HL-60/S4 treated with retinoic acid at 250 ng/mL for 4 days and 3 days (cell line): ENCODE measurements around the gene ACAP2.

ENCODE experiments used
- in situ Hi-C: fragments of 300-500 bp; cut with MboI; formaldehyde crosslinking; loops from 2 replicates; pipeline ENCODE4 v1.7.0; 2022; ENCODE audit warnings: low sequenced_read_pairs

ACAP2 gene

DNA sequence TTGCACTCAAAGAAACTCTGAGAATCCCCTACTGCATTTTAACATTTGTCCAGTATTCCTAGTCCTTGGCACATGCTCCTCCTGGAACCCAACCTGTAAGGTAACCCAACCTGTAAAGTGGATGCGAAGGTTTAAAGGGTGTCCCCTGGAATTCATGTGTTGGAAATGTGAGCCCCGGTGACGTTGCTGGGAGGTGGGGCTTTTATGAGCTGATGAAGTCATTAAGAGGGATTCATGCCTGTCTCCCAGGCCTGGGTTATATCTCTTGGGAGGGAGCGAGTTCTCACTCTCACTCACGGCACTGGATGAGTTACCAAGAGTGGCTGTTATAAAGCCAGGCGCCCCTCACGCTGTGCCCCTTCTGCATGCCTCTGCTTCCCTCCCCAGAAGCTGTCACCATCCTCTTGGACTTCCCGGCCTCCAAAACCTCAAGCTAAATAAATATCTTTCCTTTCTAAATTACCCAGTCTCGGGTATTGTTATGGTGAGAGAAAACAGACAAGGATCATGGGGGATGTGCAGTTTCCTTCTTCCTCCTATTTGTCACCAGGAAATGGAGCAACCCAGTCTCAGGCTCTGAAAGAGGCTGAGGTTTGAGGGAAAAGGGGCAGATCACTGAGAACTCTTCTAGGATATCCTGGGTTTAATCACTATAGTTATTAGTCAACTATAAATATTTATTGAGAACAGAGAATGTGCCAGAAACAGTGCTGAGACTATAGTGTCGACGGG lies 179.5 kb downstream of the ACAP2 start:
- in situ Hi-C loops = loop anchor here (10.0 kb wide), 1 partner anchor 579 kb away; the partner anchor contains the start of gene FAM43A

DNA sequence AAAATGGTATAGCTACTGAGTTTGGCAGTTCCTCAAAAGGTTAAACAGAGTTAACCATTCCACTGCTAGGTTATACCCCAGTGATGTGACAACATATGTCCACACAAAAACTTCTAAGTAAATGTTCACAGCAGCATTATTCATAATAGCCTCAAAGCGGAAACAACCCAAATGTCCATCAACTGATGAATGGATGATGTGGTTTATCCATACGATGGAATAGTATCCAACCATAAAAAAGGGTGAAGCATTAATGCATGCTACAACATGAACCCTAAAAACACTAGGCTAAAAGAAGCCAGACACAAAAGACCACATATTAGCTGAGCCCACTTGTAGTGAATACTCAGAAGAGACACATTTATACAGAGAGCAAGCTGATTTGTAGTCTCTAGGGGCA lies 180.9 kb downstream of the ACAP2 start:
- in situ Hi-C loops = loop anchor here (10.0 kb wide), 1 partner anchor 577 kb away; the partner anchor contains the start of gene FAM43A

DNA sequence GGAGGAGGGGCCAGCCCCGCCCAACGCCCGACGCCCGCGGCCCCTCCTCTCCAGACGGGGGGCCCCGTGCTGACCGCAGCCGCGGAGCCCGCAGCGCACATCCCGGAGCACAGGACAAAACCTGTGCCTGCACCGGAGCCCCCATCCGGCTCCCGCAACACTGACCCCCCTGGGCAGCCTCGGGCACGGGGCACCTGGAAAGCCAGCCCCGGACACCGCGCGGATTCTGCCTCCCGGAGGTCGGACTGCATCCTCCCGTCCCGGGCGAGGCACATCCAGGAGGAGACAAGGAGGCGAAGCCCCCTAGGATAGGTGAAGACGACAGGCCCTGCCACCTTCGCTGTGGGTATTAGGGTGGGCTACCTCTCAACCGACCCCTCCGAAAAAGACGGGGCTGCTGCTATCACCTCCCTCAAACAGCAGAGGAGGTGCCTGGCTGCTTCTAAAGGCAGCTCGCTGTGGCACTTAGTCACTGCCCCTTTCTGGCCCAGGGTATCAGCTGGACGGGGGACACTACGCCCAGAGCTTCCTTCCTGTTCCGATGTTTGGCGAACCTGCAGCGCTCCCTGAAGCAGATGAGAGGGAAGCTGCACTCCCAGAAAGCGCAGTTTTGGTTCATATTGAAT lies 182.4 kb downstream of the ACAP2 start:
- in situ Hi-C loops = loop anchor here (10.0 kb wide), 1 partner anchor 576 kb away; the partner anchor contains the start of gene FAM43A

DNA sequence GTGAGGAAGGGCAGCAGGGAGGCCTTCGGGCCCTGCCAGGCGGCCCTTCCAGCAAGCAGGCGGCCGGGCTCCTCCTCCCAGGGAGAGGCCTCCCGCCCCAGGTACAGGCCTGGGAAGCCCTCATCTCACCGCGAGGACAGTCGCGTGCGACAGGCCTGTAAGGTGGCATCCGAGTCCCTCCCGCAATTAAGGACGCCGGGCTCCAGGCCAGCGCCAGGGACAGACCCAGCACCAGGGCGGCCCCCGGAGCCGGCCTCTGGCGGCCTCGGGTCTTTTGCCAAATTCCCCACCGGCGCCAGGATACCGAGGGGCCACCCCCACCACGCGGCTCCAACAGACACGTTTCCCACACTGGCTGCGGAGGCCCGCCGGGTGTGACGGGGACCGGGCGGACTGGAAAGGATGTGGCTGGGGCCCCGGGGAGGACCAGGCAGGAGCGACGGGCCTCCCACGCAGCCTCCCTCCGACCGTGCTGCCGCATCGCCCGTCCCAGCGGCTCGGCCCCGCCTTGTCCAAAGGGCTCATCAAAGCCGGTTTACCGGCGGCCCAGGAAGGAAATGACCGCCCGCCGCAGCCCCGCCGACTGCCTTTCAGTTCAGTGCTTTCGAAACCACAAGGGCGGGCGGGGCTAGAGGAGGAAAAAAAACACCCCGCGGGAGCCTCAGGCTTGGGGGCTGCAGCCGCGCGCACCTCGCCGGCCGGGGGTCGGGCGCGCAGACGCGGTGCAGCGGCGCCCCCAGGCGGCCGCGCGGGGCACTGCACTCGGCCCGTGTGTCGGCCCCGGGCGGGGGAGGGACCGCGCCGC lies 183.1 kb downstream of the ACAP2 start:
- in situ Hi-C loops = loop anchor here (10.0 kb wide), 1 partner anchor 575 kb away; the partner anchor contains the start of gene FAM43A

DNA sequence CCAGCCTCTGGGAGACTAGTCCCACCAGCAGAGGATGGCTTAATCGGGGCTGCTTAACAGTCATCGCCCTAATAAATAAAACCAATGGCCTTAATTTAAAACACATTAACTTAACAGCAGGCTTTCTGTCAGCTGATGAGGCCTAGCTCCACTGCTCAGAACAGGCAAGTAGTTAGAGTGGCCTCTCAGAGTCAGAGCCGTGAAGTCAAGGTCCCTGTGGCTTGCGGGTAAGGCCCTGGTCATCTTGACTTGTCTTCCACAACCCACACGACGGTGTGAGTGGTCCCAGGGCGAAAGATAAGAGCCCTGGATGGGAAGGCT lies 183.7 kb downstream of the ACAP2 start:
- in situ Hi-C loops = no loop called here

DNA sequence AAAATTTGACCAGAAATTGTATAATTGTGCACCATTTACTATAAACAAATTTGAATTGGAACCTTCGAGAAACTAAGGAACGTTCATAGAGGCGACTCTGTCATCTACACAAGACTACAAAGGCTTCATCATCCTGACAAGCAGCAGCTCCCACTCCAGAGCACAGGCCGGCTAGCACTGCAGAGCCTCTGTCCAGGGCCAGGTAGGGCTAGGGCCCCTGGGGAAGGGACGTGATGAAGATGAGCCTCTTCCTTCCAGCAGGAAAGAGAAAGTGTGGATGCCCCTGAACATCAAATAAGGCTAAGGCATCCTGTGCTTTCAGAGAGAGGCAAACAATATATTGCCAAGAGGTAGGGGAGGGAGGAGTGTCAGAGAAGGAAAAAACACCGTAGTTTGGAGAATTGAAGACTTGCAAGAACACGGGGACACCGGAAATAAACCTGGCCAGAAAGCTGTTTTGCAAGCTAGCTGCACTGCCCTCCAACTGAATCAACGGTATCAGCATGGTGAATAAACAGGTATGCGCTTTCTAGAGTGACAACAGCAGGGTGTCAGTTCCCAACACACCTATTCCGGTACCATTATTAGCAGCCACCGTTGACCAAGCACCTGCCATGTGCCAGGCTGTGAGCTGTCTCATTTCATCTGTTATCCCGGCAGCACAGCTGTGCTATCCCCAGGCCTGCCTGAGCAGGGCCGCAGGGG lies 184.2 kb downstream of the ACAP2 start:
- in situ Hi-C loops = no loop called here

DNA sequence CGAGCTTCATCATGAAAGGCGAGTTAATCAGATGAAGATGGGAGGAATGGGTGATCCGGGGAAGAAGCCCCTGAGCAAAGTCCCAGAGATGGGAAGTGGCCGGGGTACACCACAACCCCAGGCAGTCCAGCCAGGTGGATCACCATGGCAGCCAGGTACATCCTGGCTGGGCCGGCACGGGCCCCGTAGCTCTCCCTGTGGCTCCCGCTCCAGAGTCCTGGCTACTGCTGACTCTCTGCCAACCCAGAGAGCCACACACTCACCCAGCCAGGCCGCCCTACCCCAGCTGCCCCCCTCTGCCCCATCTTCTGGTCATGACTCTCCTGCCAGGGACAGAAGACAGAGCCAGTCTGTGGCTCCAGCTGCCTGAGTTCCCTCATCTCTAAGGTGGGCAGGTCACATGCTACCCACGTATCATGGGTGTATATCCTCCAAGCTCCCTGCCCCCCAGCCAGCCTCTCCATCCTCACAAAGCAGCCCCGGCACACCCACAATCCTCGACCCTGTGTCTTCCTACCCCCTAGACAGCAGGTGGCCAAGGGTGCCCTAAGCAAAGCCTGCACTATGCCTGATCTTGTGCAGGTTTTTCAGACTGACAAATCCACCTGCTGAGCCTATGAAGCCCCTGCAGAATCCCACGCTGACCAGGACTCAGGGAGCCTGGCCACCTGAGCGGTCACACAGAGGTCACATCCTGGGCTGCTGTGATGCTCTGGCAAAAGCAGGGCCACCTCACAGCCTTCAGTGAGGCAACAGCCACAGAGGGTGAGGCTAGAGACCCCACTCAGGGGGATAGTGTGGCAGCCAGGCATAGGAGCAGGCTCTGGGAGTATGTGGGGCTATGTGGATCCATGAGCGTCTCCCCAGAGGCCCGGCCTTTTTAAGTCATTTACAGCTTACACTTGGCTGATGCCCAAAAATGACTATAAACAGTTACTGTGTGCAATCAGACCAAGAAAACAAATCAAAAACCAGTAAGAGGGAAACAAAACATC lies 185.1 kb downstream of the ACAP2 start:
- in situ Hi-C loops = no loop called here

DNA sequence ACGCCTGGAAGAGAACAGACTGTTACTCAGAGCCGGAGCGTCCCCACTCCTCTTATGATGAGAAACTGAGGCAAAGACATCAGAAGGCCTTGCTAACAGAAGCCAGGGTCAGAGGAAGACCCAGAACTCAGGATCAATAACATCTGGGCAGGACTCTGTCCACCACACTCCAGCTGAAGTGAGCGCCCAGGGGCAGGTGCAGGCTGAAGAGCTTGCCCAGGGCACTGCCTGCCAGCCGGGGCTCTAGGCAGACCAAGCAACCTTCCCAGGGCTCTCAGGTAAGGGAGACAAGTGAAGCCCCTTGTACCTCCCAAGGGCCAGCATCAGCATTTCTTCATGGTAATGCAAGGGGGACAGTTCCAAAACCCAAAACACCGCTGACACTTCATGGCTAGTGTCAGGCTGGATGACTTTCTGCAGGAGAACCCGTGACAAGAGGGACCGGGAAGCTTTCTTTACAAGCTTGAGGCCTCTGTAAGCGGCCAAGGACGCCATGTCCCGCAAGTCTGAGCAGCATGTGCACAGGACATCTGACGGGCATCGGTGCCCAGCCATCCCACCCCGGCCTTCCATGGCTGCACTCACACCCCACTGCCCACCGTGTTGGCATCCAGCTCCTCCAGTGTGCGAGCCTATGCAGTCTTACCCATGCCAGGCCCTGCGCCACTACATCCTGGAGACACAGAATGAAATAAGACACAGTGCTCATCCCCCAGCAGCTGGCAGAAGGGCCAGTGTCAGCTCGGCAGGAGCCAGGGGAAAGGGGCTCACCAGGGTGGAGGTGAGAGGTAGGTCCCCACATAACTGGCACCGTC lies 186.0 kb downstream of the ACAP2 start:
- in situ Hi-C loops = no loop called here

DNA sequence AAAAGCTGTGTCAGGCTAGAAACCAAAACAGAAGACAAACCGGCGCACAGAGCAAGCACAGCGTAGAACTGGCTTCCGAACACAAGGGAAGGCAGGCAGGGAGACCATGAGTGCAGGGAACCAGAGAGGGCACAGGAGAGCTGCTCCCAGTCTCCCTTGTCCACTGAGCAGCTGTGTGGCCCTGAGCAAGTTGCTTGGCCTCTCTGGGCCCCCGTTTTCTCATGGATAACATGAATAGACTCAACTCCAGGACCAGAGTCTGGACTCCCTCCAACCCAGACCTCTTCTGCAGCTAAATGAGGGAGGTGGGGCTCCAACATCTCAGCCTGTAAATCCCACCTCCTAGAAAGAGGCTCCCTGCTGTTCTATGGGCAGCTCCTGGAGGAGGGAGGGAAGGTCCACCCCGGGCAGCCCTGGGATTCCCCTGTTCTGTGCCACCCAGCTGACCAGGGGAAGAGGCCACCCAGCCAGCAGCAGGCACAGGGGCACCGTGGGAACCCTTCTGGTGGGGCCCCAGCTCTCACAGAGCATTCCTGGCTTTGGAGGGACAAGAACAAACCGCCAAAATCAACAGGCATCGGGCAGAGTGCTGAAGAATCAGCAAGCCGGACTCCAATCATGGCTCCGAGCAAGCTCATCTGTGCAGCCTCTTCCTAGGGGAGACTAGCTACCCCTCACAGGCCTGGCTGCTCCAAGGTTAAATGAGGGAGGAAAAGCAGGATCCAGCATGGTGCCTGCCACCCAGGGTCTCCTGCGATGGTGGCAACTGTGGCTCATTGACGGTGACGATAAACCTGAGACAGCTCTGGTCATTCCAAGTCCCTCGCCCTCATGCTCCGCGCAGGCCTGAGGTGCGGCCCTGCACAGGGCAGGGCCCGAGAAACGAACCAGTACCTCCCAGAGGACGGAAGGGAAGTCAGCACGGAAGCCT lies 187.0 kb downstream of the ACAP2 start:
- in situ Hi-C loops = no loop called here

DNA sequence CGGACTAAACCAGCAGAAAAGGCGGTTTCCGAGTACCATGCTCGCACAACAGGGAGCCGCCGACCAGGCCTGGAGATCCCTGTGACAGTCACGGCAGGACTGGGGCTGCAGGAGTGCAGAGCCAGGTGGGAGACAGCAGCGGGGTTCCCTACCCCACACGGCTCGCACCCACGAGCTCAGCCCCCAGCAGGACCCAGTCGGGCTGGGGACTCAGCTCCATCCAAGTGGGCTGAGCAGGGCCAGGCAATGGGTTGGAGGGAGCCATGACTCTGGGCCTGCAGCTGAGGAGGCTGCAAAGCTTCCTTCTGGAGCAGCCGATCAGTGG lies 187.7 kb downstream of the ACAP2 start:
- in situ Hi-C loops = no loop called here

DNA sequence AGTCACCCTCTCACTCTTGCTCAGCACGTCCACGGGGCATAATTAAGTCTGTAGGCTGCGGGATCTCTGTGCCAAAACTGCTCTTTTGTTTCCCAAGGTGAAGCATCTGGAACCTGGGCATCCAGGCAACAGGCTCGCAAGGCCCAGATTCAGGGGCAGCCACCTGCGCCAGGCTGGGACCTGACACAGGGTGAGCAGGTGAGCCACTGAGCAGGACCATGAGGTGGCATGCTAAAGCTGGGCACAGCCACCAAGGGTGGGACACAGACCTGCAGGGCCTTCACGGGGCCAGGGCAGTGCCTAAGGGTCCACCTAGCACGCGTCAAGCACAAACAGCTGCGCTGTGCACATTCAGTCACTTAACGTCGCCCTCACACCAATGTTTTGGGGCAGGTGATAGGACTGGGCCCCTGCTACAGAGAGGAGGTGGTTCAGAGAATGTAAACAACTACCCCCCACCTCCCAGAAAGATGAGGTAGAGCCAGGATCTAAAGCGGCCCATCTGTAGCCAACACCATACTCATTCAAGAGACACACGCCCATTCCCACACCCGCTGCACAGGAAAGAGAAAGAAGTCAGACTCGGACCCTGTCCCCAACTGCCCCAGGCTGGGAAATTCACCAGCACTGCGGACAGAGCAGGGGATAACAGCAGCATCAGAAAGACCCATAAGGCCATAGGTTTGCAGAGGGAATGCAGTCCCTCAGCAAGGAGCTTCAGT lies 188.2 kb downstream of the ACAP2 start:
- in situ Hi-C loops = no loop called here

DNA sequence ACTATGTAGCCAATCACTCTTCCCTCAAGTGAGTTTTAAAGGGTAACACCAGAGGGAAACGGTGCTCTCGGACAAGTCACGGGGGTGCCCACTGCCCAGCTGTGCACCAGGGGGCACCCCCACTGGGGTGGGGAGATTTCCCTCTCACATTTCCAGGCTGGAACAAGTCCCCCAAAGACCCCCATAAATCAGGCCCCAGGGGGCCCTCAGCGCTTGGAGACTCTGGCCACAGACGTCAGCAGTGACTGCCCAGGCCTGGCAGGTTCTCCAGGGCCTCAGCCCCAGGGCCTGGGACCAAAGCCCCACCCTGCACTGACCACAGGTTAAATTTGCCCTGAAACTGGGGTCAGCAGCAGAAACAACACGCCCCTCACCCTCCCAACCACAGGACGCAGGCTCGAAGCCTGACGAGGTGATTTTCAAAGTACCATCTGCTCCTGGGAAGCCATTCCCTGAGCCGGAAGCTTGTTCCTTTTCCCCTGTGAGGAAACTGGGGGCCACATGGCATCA lies 188.8 kb downstream of the ACAP2 start:
- in situ Hi-C loops = no loop called here

DNA sequence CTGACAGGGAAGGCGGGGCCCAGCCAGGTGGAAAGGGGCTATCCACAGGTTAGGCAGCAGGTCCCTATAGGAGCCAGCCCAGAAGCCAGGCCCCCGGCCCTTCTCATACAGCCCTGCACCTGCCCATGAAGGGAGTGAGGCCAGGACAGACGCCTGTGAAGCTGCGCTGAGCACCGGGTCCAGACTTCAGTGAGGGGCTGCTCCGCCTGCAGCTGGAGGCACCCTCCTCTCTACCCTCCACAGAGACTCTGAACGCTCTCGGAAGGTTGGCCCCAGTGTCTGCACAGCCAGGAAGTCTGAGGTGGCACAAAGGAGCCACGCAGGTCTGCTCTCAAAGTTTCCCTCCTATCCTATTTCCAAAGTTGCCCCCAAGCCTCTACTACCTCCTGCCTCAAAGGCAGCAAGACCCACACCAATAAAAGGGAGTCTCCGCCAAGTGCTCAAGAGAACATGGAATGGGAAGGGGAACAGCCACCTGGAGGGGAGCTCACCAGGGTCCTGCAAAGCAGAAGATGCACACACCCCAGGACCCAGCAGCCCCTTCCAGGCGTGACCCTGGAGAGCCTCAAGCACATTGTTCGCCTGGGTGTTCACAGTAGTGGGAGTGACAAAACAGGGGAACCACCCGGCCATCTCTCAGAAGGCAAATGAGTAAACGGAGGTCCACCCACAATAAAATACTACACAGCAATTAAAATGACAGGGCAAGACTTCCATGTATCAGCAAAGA lies 191.3 kb downstream of the ACAP2 start:
- in situ Hi-C loops = no loop called here

DNA sequence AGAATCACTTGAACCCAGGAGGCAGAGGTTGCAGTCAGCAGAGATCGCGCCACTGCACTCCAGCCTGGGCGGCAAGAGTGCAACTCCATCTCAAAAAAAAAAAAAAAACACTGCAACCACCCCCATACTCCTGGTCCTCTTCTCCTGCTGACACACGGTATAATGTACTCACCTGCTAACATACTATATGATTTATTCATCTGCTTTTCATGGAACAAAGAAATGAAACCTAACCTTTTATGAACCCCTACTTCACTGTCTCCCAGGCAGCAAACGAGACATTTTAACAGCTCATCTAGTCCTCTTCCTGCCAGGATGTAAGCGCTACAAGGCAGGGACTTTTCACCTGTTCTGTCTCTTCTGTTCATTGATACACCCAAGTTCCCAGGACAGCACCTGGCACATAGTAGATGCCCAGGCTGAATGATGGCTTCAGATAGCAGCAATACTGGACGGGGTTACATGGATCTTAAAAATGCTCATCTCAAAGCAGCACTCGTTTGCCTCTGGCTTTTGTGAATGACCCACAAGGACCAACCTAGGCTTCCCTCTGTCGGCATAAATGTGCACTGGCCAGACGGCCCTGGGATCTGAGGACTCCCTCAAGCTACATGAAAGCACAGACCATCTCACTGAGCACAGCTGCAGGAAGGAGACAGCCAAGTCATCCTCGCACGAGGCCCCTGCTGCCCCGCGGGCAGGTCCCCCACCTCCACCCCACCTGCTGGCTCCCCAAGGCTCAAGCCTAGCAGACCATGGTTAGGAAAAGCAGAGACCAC lies 192.2 kb downstream of the ACAP2 start:
- in situ Hi-C loops = no loop called here

DNA sequence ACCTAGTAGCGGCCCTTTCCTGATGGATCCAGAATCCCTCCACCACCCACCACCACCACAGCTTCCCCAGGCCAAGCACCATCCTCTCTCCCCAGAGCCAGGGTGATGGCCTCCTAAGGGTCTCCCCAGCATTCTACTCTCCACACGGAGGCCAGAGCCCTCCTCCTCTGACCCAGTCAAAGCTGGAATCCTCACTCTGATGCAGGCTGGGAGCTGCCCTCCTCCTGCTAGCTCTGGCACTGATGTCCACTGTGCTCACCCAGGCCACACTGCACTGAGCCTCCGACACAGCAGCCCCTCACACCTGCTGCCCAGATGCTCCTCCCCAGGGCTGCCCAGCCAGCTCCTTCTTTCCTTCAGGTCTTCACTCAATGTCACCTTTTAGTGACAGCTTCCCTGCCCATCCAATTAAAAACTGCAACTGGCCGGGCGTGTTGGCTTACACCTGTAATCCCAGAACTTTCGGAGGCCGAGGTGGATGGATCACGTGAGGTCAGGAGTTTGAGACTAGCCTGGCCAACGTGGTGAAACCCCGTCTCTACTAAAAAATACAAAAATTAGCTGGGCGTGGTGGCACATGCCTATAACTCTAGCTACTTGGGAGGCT lies 192.9 kb downstream of the ACAP2 start:
- in situ Hi-C loops = no loop called here
